ENCODE data around the gene AADAT.

GRCh38 chr4:170047771-170048354 is 41.9 kb downstream of the AADAT start:
- TF ChIP-seq, protein P1, sequence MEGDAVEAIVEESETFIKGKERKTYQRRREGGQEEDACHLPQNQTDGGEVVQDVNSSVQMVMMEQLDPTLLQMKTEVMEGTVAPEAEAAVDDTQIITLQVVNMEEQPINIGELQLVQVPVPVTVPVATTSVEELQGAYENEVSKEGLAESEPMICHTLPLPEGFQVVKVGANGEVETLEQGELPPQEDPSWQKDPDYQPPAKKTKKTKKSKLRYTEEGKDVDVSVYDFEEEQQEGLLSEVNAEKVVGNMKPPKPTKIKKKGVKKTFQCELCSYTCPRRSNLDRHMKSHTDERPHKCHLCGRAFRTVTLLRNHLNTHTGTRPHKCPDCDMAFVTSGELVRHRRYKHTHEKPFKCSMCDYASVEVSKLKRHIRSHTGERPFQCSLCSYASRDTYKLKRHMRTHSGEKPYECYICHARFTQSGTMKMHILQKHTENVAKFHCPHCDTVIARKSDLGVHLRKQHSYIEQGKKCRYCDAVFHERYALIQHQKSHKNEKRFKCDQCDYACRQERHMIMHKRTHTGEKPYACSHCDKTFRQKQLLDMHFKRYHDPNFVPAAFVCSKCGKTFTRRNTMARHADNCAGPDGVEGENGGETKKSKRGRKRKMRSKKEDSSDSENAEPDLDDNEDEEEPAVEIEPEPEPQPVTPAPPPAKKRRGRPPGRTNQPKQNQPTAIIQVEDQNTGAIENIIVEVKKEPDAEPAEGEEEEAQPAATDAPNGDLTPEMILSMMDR (conservative IDR thresholded peaks at IDR 0.05; ENCODE audit: low read length): peak; percentile 92
- TF ChIP-seq EZH2phosphoT487 (IDR thresholded peaks at IDR 0.05; ENCODE audit: borderline replicate concordance, low read depth, low read length): no peak
